GM19240 (cell line): Measurements from ENCODE around the gene KSR1.
"Not testable (repeated sequence)": the region's sequence is repeated elsewhere in the genome, so short reads cannot be mapped to it uniquely, and the experiment has no call there.

Experiments
- DNase-seq: peaks from one replicate; pipeline ENCODE4 v3.0.0; 2011; ENCODE audit warnings: low spot score; ENCODE audit not compliant: insufficient read length

Gene KSR1

GRCh38 chr17:27453471-27453870 lies 2.8 kb upstream of the KSR1 start:
- no peak for DNase-seq

DNA sequence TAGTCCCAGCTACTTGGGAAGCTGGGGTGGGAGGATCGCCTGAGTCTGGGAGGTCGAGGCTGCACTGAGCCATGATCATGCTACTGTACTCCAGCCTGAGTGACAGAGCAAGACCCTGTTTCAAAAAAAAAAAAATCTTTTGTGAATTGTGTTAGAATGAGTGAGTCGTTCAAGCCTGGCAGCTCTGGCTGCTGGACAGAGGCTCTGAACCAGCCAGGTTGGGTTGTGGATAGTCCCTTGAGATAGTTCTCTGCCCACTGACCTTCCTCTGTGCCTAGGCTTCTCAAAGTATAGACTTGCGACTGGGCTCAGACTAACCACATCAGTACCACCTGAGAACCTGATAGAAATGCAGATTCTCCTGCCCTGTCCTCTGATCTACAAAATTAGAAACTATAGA lies 2.2 kb upstream of the KSR1 start:
- no peak for DNase-seq

DNA sequence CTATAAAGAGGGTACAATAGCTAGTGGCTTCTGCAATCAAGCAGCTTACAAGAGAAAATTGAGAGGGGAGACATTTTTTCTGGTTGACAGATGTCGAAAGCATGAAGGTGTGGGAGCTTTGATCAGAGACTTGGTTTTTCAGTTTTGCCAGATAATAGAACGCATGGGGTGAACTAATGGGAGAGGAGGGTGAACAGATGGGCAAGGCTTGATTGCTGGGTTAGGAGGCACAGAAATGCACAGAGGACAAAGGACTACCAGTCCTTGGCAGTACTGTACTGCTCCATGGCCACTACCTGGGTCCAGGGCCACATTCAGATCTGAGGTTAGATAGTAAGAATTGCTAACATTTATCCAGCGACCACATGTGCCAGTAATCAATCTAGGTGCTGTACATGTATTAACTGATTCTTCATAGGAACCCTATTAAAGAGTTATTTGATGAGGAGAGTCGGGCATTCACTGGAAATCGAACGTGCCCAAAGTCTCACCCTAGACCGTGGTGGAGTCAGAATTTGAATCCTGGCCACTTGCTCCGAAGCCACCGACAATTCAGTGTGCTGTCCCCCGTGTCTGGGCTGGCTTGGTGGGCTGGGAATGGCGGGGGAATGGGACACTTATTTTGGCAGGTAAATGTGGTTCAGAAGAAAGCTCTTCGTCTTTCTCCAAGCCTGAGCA lies 873 bp upstream of the KSR1 start:
- no peak for DNase-seq

DNA sequence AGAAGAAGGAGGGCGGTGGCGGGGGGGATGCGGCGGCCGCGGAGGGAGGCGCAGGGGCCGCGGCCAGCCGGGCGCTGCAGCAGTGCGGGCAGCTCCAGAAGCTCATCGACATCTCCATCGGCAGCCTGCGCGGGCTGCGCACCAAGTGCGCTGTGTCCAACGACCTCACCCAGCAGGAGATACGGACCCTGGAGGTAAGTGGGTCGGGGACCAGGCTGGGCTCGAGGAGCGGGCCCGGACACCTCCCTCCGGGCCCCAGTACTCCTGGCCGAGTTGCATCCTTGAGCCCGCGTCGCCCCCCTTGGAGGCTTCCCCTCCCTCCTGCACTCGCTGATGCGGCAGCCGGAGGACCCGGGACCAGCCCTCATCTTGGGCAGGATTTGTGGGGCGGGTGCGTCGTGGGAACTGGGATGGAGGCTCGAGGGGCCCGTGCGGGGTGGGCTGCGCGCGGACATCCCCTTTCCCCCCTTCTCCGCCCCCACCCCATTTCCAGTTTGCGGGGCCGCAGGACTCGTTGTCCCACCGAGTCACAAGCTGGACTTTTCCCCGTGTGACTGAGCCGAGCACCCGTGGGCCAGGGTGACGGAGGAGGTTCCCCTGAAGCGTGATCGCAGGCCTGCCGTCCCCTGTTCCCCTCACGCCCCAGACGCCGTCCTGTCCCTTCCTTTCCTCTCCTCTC lies 572 bp downstream of the KSR1 start:
- DNase-seq: no peak

- no peak for DNase-seq
These were observed 1.1 kb downstream of the KSR1 start for GRCh38 chr17:27457360-27457715.

DNA sequence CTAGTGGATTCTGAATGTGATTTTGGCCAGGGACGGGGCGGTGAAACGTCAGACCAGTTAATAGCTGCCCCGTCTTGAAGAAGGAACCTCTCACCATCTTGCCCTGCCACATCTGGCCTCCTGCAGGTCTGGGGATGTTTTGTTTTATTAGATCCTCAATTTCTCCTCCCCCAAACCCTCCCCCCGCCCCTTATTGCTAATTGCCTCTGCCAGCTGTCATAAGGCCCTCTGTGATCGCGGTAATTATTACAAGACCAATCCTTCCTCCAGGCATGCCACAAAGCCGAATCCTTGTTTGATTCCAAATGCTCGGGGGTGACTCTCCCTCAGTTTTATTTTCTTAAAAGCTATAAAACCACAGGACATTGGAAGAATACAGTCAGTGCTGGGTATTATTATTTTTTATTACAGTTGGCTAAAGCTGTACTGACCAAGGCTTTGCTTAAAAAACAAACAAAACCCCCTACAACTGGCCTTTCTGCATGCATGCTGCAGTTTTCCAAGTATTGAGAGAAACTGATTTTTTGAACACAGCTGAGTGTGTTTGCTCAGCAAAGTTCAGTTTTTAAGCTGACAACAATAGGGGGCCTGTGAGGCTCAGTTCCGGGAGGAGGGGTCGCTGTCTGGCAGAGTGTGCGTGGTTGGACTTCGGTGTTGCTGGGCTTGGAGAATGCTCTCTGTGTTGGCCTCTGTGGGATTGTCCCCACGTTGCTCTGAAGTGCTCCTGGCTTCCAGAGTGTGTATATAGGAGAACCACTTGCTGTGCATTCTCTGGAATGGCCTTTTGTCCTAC lies 1.7 kb downstream of the KSR1 start:
- no peak for DNase-seq

DNA sequence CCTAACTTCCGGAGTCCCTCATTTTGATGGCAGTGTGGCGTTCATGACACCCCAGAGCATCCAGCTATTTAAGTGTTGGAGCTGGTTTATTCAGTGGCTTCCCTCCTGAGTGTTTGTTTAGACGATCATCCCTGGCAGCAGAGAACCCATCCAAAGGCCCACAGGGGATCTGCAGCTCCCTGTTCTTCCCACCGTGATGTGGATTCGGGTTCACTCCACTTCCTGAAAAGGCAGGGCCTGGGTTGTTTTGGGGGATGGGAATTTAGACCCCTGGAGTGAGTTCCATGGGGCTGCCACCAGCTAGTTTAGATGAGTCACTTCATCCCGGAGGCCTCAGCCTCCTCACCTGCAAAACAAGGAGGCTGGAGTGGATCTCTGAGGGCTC lies 2.3 kb downstream of the KSR1 start:
- DNase-seq: no peak

DNA sequence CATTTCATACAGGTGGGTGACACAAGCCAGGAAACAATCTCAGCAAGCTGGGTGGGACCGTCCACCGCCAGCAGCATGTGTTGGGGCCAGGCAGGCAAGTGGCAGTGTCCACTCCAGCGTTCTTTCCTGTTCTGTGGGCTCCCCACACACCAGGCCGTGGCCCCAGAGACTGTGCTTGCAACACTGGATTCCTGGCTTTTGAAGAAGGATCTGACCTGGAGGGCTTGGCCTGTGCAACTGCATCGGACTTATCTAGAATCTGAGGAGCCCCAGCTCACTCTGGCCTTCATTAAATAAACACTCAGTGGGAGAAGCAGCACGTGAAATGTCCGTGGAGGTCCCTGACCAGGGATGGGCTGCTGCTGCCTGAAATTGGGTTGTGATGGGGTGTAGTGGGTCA lies 3.2 kb downstream of the KSR1 start:
- DNase-seq: no peak

DNA sequence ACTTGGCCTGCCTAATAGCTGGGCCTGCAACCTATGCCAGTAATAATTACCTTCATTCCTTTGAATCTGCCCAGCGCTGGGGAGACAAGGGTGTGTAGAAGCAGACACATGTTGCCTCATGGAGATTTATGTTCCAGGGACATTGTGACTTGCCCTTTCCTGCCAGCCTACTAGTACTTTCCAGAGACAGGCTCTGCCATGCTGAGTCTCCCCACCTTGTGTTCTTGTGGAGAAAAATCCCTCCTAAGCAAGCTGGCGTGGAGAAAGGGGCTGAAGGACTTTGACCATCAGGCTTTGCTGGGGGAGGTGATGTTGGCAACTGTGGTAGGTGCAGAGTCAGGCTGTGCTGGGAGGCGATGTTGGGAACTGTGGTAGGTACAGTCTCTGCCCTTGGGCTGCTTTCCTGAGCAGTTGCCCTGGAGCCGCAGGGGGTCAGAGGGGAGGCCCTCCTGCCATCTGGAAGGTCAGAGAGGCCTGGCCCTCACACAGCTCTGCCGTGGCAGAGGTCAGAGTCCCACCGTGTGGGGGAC lies 4.0 kb downstream of the KSR1 start:
- DNase-seq: no peak

GRCh38 chr17:27461192-27461859 lies 5.1 kb downstream of the KSR1 start:
- DNase-seq: no peak

- no peak for DNase-seq
These were observed 5.9 kb downstream of the KSR1 start for GRCh38 chr17:27462149-27462548.

GRCh38 chr17:27462714-27463113 lies 6.5 kb downstream of the KSR1 start:
- no peak for DNase-seq

DNA sequence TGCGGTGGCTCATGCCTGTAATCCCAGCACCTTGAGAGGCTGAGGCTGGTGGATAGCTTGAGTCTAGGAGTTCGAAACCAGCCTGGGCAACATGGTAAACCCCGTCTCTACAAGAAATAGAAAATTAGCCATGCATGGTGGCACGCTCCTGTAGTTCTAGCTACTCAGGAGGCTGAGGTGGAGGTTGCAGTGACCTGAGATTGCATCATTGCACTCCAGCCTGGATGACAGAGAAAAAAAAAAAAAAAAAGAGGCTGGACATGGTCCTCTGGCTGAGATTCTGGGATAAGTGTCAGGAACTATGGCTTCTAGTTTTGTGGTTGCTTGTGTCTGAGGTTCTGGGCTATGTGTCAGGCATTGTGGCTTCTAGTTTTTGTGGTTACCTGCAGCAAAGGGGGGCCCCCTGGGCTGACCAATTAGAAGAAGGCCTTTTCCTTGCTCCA lies 7.0 kb downstream of the KSR1 start:
- no peak for DNase-seq

- DNase-seq: not testable (repeated sequence)
These were observed 7.8 kb downstream of the KSR1 start for GRCh38 chr17:27464019-27464418.

GRCh38 chr17:27464431-27464830 lies 8.2 kb downstream of the KSR1 start:
- no peak for DNase-seq

GRCh38 chr17:27465875-27466274 lies 9.6 kb downstream of the KSR1 start:
- not testable (repeated sequence) for DNase-seq

GRCh38 chr17:27466376-27466742 lies 10.1 kb downstream of the KSR1 start:
- DNase-seq: no peak

GRCh38 chr17:27466743-27467375 lies 10.6 kb downstream of the KSR1 start:
- no peak for DNase-seq

- no peak for DNase-seq
These were observed 13.0 kb downstream of the KSR1 start for GRCh38 chr17:27469256-27469655.

- DNase-seq: no peak
These were observed 15.3 kb downstream of the KSR1 start for GRCh38 chr17:27471321-27472269.
